SU-DHL-6 (cell line): ENCODE data around the gene CTDP1.

Experiments
- H2AFZ ChIP-seq: fragments of 200-600 bp; sonication (generic); 2 replicates; pipeline ENCODE4 v1.6.1; 2014; ENCODE audit warnings: low read depth, mild to moderate bottlenecking, moderate library complexity, mixed read lengths, antibody characterized with exemption, low read length; ENCODE audit not compliant: severe bottlenecking
- H3F3A ChIP-seq: fragments of 200-600 bp; shearing (Covaris generic); 2 replicates; pipeline ENCODE4 v1.6.0; 2016; ENCODE audit warnings: antibody characterized with exemption, mild to moderate bottlenecking; ENCODE audit not compliant: insufficient read depth
- H3K27ac ChIP-seq: fragments of 200-600 bp; sonication (generic); 2 replicates; pipeline ENCODE4 v1.5.1; 2016; ENCODE audit warnings: low read depth, mild to moderate bottlenecking, low read length, moderate library complexity, mixed read lengths
- H3K27me3 ChIP-seq: fragments of 200-600 bp; sonication (generic), shearing (Covaris generic); 2 replicates; pipeline ENCODE4 v1.6.0; 2014; ENCODE audit warnings: mild to moderate bottlenecking, low read length
- H3K36me3 ChIP-seq: fragments of 200-600 bp; sonication (generic); 2 replicates; pipeline ENCODE4 v1.6.1; 2014; ENCODE audit warnings: mild to moderate bottlenecking, low read length, mixed read lengths
- H3K4me2 ChIP-seq: fragments of 300-600, 200-600 bp; shearing (Covaris generic), sonication (generic); 2 replicates; pipeline ENCODE4 v1.6.0; 2014; ENCODE audit warnings: low read length, low read depth, mild to moderate bottlenecking; ENCODE audit not compliant: poor library complexity, severe bottlenecking
- H3K4me3 ChIP-seq: fragments of 200-600 bp; sonication (generic); 2 replicates; pipeline ENCODE4 v1.5.1; 2014; ENCODE audit warnings: antibody characterized with exemption, low read length, mild to moderate bottlenecking, mixed read lengths; ENCODE audit not compliant: insufficient read depth, poor library complexity, severe bottlenecking
- H3K79me2 ChIP-seq: fragments of 200-600 bp; sonication (generic); 2 replicates; pipeline ENCODE4 v1.6.1; 2014; ENCODE audit warnings: mild to moderate bottlenecking, low read length, moderate library complexity; ENCODE audit not compliant: insufficient read depth
- H3K9ac ChIP-seq: fragments of 200-600 bp; sonication (generic); 2 replicates; pipeline ENCODE4 v1.7.0; 2014; ENCODE audit warnings: mild to moderate bottlenecking, low read length
- H3K9me2 ChIP-seq: fragments of 200-600 bp; sonication (generic); replicated peaks from 2 replicates; pipeline ENCODE4 v1.6.1; 2014; ENCODE audit warnings: low read length; ENCODE audit not compliant: insufficient read depth
- H3K9me3 ChIP-seq: fragments of 200-600 bp; sonication (generic); 2 replicates; pipeline ENCODE4 v1.6.1; 2014; ENCODE audit warnings: low read length, mixed read lengths; ENCODE audit not compliant: insufficient read depth
- H4K20me1 ChIP-seq: fragments of 200-600 bp; sonication (generic); 2 replicates; pipeline ENCODE4 v1.6.1; 2014; ENCODE audit warnings: low read depth, mild to moderate bottlenecking, antibody characterized with exemption, low read length, moderate library complexity, mixed read lengths
- EZH2phosphoT487 ChIP-seq: fragments of 200-600 bp; sonication (generic), shearing (Covaris generic); conservative IDR thresholded peaks from 2 replicates; pipeline ENCODE4 v1.6.1; 2018; ENCODE audit warnings: mild to moderate bottlenecking, antibody characterized with exemption, low read length, moderate library complexity, mixed read lengths
- TF ChIP-seq, protein P1 (sequence below): fragments of 200-600 bp; sonication (generic); IDR thresholded peaks from one replicate; pipeline ENCODE4 v1.5.1; 2017; ENCODE audit warnings: antibody characterized with exemption, mild to moderate bottlenecking, low read length, moderate library complexity; ENCODE audit not compliant: insufficient read depth, poor library complexity, severe bottlenecking

CTDP1 gene

DNA sequence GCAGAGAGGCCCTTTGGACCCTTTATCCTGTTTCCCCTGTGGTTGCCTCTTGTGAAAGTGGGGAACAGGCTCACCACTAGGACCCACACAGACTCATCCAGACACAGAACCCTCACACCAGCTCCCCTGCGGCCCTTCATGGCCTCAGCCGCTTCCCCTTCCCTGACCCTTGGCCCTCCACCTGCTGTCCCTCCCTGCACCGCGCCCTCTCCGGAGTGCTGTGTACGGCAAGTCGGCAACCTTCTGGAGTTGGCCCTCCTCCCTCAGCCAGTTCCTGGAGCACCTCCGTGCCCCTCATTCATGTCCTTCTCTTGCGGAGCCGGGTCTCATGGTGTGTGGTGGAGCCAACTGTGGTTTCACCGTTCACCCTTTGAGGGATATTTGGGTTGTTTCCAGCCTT is 44.0 kb downstream of the CTDP1 start:
- Histone ChIP-seq H3K9me3 (no peaks in the 10 kb centered on the region), H3K79me2 (peaks cover 9% of the 10 kb centered on the region; the same call in 1 of the 2 replicates), H3K4me3 (no peak overlapping the region), H3K27me3 (no peaks in the 10 kb centered on the region), H3K4me2 (no peak overlapping the region), H3K9ac (no peak overlapping the region), H3K36me3 (peaks cover 3% of the 10 kb centered on the region; the same call in 1 of the 2 replicates), H3K27ac (no peak overlapping the region), H2AFZ (no peak overlapping the region), H3K9me2 (no peaks in the 10 kb centered on the region), H4K20me1 (no peaks in the 10 kb centered on the region), H3F3A (no peaks in the 10 kb centered on the region)
- TF ChIP-seq, protein P1, sequence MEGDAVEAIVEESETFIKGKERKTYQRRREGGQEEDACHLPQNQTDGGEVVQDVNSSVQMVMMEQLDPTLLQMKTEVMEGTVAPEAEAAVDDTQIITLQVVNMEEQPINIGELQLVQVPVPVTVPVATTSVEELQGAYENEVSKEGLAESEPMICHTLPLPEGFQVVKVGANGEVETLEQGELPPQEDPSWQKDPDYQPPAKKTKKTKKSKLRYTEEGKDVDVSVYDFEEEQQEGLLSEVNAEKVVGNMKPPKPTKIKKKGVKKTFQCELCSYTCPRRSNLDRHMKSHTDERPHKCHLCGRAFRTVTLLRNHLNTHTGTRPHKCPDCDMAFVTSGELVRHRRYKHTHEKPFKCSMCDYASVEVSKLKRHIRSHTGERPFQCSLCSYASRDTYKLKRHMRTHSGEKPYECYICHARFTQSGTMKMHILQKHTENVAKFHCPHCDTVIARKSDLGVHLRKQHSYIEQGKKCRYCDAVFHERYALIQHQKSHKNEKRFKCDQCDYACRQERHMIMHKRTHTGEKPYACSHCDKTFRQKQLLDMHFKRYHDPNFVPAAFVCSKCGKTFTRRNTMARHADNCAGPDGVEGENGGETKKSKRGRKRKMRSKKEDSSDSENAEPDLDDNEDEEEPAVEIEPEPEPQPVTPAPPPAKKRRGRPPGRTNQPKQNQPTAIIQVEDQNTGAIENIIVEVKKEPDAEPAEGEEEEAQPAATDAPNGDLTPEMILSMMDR: no peak
- no peak for TF ChIP-seq EZH2phosphoT487

DNA sequence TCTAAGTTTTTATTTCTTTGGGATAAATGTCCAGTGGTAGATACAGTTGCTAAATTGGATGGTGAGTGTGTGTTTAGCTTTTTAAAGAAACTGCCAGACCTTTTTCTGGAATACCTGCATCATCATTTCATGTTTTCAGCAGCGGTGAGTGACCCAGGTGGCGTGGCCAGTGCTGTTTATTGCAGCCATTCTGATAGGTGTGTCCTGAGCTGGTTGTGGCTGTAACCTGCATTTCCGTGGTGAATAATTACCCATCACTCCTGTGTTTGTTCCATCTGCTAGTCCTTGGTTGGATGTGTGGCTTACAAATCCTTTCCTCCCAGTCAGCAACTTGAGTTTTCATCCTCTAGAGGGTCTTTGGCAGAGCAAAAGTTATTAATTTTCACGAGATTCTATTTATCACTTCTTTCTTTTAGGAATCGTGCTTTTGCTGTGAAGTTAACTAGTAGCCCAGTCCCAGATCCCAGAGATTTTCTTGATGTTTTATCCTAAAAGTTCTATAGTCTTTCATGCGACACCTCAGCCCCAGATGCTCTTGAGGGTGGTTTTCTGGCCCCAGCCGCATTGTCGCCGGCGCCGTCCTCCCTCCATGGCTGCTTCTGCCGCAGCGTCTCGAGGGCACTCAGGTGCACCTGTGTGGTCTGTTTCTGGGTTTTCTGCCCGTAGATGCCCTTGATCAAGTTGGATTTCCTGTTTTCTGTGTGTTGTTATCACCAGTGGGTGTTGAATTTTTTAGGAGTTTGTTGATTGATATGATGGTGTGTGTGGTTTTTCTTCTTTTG is 44.9 kb downstream of the CTDP1 start:
- H3K4me2 ChIP-seq: no peak overlapping the region
- no peaks in the 10 kb centered on the region for H3K27me3 ChIP-seq
- H3K79me2 ChIP-seq: peaks cover 9% of the 10 kb centered on the region; the same call in 1 of the 2 replicates
- no peak overlapping the region for H3K9ac ChIP-seq
- H3K4me3 ChIP-seq: no peak overlapping the region
- TF ChIP-seq, protein P1: no peak
- no peak for TF ChIP-seq EZH2phosphoT487
- no peak overlapping the region for H3K27ac ChIP-seq
- no peaks in the 10 kb centered on the region for H4K20me1 ChIP-seq
- H3K9me3 ChIP-seq: no peaks in the 10 kb centered on the region
- no peaks in the 10 kb centered on the region for H3K9me2 ChIP-seq
- no peak overlapping the region for H2AFZ ChIP-seq
- H3K36me3 ChIP-seq: peaks cover 5% of the 10 kb centered on the region; the same call in 1 of the 2 replicates
- no peaks in the 10 kb centered on the region for H3F3A ChIP-seq

DNA sequence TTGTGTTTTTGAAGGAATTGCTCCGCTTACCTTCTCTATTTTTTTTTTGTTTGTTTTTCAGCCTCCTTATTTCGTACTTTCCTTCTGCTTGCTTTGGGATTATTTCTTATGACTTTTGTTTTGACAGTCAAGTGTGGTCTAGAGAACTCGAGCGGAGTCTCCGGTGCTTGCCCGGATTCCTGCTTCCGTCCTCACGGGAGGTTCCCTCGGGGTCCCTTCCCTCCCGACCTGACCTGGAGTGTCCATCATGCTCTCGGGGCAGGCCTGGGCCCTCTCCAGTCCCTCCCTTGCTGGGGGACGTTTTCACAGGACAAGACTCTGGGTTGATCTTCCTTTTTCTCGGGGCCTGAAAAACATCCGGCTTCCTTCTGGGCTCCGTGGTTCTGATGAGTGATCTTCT is 45.9 kb downstream of the CTDP1 start:
- peaks cover 13% of the 10 kb centered on the region for H3K36me3 ChIP-seq
- H3K27ac ChIP-seq: no peak overlapping the region
- H3K9ac ChIP-seq: no peak overlapping the region

More for the DNA sequence above, 45.9 kb downstream of the CTDP1 start:
- Histone ChIP-seq H3K9me3 (no peaks in the 10 kb centered on the region), H3K9me2 (no peaks in the 10 kb centered on the region), H3K79me2 (peaks cover 9% of the 10 kb centered on the region; the same call in 1 of the 2 replicates), H3K27me3 (no peaks in the 10 kb centered on the region), H3K4me2 (no peak overlapping the region), H3F3A (no peaks in the 10 kb centered on the region), H3K4me3 (no peak overlapping the region), H2AFZ (no peak overlapping the region), H4K20me1 (no peaks in the 10 kb centered on the region)
- no peak for TF ChIP-seq EZH2phosphoT487
- TF ChIP-seq, protein P1: no peak
